IgD-negative memory B cell (primary cell): ENCODE data around the gene HDAC8. TPM values are rescaled to one million over a fixed set of nuclear protein-coding genes. Genes with fewer than 3 reads are reported as not detected.

Source experiments
- H3K27ac Mint-ChIP-seq, 3 donors: one replicate each; pipeline ENCODE4 v1.8.0; 2020 to 2022; ENCODE audit warnings: mild to moderate bottlenecking in 3 of 3, mixed read lengths in 3 of 3, moderate library complexity in 1 of 3
- H3K27me3 Mint-ChIP-seq: one replicate; pipeline ENCODE4 v1.8.0; 2021; ENCODE audit warnings: mixed read lengths
- H3K36me3 Mint-ChIP-seq: one replicate; pipeline ENCODE4 v1.8.0; 2020; ENCODE audit warnings: mild to moderate bottlenecking, mixed read lengths
- H3K4me1 Mint-ChIP-seq, 3 donors: one replicate each; pipeline ENCODE4 v1.8.0; 2020 to 2022; ENCODE audit warnings: mixed read lengths in 3 of 3, mild to moderate bottlenecking in 1 of 3
- H3K4me3 Mint-ChIP-seq, 4 donors: one replicate each; pipeline ENCODE4 v1.8.0; 2020 to 2022; ENCODE audit warnings: mild to moderate bottlenecking in 4 of 4, mixed read lengths in 4 of 4, moderate library complexity in 3 of 4
- H3K9me3 Mint-ChIP-seq, 3 donors: one replicate each; pipeline ENCODE4 v1.8.0; 2020 to 2021; ENCODE audit warnings: mixed read lengths in 3 of 3, mild to moderate bottlenecking in 1 of 3
- polyA plus RNA-seq: library from polyadenylated mRNA; unstranded; fragments of 300-500 nt; fragmentation: Illumina TruSeq; gene quantifications from one replicate; pipeline ENCODE4 v1.2.3, GENCODE V29; 2021

Gene HDAC8
- polyA plus RNA-seq, 1 donor from 2014 or later, result 18.7 TPM

DNA sequence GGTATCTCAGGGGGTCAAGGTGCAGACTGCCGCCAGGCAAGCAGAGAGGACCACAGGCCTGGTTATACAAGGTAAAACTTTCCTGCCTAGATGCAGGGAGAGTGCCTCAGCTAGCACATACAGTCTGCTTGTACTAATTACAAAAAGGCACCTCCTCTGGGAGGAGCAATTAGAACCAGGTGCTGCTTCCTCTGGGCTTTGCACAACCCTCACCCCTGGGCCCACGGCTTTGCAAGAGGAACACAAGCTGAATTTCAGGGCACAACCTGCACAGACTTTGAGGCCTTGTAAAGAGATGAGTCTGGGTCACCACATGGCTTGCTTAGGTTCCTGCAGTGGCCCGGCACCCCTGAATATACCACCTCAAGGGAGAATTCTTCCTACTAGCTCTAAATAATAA, 257.8 kb downstream of the HDAC8 start:
- no peak overlapping the region for H3K4me3 Mint-ChIP-seq
- peaks cover 5% of the 10 kb centered on the region for H3K27me3 Mint-ChIP-seq
- H3K36me3 Mint-ChIP-seq, result no peaks in the 10 kb centered on the region
- H3K9me3 Mint-ChIP-seq, result no peaks in the 10 kb centered on the region
- H3K4me1 Mint-ChIP-seq, result peaks cover 0 to 3% (median 0%) of the 10 kb centered on the region in 3 donors
- no peak overlapping the region for H3K27ac Mint-ChIP-seq

DNA sequence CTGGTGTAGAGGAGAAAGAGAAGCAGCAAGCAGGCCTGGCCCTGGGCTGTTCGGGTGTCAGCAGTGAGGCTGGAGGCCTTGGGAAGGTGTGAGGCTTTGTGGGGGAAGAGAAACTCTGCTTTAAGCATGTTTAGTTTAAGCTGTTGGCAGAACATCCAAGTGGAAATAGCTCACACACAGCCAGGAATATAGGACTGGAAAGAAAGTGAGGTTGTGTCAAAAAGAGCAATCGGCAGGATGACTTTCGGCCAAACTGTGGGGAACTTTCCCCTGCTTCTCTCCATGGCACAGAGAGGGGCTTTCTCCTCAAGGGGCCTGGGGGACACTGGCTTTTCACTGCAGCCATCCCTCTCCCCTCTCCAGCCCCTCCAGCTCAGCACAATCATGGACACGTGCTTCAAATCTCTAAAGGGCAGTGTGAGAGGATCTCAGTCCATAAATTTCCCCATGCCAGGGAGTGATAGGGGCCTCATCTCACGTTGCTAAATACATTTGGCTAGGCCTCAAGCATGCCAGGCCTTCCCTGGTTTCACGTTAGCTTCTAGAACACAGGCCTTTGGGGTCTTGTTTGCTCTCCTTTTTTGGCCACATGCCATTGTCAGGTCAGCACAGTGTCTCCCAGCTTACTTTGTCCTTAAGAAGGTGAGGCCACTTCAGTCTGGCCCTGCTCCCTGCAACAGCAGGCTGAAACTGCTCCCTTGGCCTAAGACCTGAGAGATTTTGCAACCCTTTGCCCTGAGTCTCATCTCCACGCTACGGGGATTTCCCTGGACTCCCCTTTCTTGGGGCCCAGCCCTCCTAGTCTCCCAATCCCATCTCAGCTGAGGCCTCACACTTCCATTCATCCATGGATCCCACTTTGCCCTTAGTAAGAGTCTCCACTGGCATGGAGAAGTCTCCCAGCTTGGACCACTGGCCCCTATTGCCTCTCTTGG, 258.7 kb downstream of the HDAC8 start:
- Mint-ChIP-seq H3K36me3 (no peaks in the 10 kb centered on the region), H3K27me3 (peaks cover 13% of the 10 kb centered on the region), H3K4me3 (no peak overlapping the region), H3K9me3 (no peaks in the 10 kb centered on the region), H3K27ac (no peak overlapping the region), H3K4me1 (peaks cover 0 to 7% (median 0%) of the 10 kb centered on the region in 3 donors)

DNA sequence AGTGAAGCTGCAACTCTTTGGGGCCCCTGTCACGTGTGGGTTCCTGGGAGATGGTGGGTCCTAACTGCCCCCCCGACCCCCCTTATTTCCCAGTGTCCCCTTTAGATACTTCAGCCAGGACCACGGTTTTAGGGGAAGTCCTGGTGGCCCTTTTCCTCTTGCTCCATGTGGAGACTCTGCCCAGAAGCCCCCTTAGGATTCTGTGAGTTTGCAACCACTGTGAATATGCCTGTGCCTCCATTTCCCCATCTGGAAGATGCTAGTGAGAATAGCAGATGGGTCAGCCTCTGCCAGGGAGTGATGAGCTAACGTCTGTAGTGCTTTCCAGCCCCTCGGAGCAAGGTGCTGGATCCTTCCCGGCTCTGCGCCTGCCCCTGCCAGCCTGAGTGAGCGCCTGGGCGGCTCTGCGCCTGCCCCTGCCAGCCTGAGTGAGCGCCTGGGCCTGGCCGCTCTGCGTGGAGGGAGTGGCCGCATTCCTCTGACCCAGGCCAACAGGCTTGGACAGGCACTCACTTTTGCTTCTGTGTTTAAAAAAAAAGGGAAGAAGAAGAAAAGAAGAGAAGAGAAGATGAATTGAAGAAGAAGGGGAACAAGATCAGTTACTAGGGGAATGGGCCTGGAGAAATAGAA, 260.2 kb downstream of the HDAC8 start:
- peaks cover 27% of the 10 kb centered on the region for H3K27me3 Mint-ChIP-seq
- no peak overlapping the region for H3K27ac Mint-ChIP-seq
- H3K4me1 Mint-ChIP-seq, result peaks cover 5 to 15% (median 11%) of the 10 kb centered on the region in 3 donors
- H3K36me3 Mint-ChIP-seq, result no peaks in the 10 kb centered on the region
- H3K9me3 Mint-ChIP-seq, result no peaks in the 10 kb centered on the region
- H3K4me3 Mint-ChIP-seq, result no peak overlapping the region

DNA sequence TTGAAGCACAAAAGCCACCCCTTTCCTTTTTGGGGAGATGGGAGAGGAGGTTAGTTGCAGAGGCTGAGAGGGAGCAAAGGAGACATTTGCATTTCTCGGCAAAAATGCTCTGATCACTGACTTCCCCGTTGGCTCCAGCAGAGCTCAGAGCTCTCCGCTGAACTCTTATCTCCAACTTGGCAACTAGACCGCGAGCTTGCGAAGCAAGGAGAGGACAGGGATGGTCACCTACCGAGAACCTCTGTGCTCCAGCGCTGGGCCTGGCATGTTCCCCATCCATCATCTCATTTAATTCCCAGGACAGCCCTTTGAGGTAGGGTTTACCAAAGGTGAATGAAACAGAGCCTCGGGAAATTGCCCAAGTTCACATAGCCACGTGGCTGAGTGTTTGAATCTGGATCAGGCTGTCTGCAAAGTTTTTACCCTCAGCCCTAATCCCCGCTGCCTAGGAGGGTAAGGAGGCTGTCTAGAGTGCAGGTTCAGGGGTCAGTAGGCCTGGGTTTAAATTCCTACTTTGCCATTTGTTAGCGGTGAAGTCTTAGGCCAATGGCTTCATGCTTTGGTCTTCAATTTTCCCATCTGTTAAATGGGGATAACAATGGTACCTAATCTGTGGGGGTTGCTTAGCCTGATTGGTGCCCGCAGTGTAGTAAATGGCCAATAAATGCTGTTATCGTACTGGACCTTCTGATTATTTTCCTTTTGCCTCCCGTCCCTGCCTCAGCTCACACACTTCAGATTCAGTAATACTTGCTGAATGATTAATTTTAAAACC, 263.2 kb downstream of the HDAC8 start:
- Mint-ChIP-seq H3K4me3 (peak overlapping the region; percentile 23 to 87 (median 86)), H3K4me1 (peaks cover 6 to 17% (median 15%) of the 10 kb centered on the region in 3 donors), H3K27ac (no peak overlapping the region), H3K27me3 (peaks cover 40% of the 10 kb centered on the region), H3K36me3 (no peaks in the 10 kb centered on the region), H3K9me3 (no peaks in the 10 kb centered on the region)

DNA sequence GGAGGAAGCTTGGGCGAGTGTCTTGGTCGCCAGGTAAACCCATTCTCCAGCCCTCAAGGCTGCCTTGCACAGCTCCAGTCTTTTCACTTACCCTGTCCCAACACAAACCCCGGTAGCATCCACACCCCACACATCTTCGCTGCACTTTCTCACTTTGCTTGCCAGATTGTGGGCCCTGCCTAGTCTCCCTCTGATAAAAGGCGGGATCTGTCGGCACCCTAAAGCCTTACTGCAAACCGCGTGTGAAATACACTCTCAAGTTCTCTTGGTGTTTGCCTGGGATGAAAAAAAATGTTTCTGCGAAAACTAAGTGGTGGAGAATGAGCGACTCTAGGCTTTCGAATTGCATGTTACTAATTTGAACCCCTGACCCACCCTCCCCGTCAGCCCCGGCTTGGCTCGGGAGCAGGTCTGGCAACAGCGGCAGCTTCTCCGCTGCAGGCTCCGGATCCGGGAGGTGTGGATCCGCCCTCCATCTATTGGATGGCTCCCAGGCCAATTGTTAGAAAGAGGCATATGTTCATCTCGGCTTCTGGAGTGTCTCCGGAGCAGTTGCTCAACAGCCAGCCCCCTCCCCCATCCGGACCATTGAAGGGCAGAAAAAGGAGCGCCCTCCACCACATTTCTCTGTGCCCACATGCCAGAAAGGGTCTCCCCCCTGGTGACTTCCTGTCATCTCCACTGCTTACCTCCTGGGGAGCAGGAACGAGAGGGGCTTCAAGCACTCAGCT, 263.9 kb downstream of the HDAC8 start:
- H3K27me3 Mint-ChIP-seq, result peaks cover 45% of the 10 kb centered on the region
- no peaks in the 10 kb centered on the region for H3K9me3 Mint-ChIP-seq
- no peaks in the 10 kb centered on the region for H3K36me3 Mint-ChIP-seq
- peak overlapping the region; percentile 44 to 87 (median 86) for H3K4me3 Mint-ChIP-seq
- H3K27ac Mint-ChIP-seq, result peak overlapping the region in 1 of 3 donors; percentile 57
- H3K4me1 Mint-ChIP-seq, result peaks cover 6 to 17% (median 15%) of the 10 kb centered on the region in 3 donors

DNA sequence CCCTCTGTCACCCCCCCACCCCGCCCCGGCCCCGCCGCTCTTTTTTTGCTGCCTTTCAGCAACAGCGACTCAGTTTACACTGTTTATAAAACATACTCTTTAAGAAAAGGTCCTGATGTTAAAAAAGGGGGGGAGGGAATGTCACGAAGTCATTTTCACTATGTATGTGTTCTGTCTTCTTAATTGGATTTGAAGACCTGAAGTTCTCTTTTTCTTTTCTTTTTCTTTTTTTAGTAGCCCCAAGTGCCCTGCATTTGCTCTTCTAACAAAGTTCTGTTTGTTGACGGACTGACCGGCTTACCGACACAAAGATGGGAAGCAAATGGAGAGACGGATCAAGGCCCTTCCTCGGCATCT, 264.5 kb downstream of the HDAC8 start:
- no peaks in the 10 kb centered on the region for H3K9me3 Mint-ChIP-seq
- peak overlapping the region in 1 of 3 donors; percentile 57 for H3K27ac Mint-ChIP-seq
- H3K4me1 Mint-ChIP-seq, result peaks cover 6 to 17% (median 15%) of the 10 kb centered on the region in 3 donors
- peaks cover 47% of the 10 kb centered on the region for H3K27me3 Mint-ChIP-seq
- H3K36me3 Mint-ChIP-seq, result no peaks in the 10 kb centered on the region
- peak overlapping the region; percentile 44 to 87 (median 86) for H3K4me3 Mint-ChIP-seq

DNA sequence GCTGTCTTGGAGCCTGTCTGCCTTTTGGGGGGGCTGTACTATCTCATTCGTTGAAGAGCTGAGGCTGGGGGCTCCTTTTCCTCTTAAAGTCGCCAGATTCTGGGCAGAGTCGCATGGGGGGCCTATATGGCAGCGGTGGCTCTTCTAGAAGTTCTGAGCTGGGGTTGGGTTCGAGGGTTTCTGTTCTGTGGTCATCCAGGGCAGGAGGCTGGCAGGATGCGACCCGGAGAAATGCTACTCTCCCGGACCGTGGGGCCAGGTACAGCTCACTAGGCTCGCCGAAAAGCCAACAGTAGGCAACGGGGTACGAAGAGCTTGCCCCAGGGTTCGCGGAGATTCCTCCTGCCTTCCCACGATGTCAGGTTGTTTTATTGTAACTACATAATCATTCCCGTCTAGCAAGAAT, 265.0 kb downstream of the HDAC8 start:
- Mint-ChIP-seq H3K36me3 (no peaks in the 10 kb centered on the region), H3K27ac (no peak overlapping the region), H3K4me3 (peak overlapping the region; percentile 68 to 87 (median 84)), H3K4me1 (peaks cover 6 to 17% (median 15%) of the 10 kb centered on the region in 3 donors), H3K27me3 (peaks cover 51% of the 10 kb centered on the region), H3K9me3 (no peaks in the 10 kb centered on the region)

DNA sequence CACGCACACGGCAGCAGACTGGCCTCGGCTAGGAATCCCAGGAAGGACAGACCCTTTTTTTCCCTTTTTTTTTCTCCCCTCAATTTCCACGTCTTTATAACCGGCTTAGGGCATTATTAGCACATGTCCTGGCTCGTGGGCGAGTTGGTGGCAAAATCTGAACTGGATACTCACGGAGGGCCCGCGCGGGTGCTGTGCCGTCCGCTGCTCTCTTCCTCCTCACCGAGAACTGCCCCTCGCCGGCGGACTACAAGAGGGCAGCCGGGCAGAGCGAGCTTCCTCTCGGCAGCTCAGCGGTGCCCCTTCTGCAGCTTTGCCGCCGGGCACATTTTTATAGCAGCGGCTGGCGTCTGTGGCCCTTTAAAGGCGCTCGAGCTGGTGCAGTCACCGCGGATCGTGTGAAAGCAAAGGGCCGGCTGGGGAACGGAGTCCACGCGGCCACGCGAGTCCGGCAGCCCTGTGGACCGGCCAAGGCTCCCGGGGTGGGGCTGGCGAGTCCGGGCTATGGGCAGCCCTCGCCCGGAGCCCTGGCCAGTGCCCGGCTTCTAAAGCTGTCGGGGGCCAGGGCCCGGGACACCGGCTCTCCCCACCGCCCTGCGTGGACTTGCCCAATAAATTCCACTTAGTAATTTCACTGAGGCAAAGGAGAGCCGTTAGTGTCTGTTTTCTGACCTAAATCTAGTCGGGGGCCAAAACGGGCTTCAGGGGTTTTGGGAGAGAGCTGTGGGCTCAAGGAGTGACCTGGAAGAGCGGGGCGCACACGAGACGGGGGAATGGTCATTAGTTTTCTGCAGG, 265.6 kb downstream of the HDAC8 start:
- H3K36me3 Mint-ChIP-seq, result no peaks in the 10 kb centered on the region
- peaks cover 6 to 17% (median 15%) of the 10 kb centered on the region in 3 donors for H3K4me1 Mint-ChIP-seq
- H3K9me3 Mint-ChIP-seq, result no peaks in the 10 kb centered on the region
- peaks cover 53% of the 10 kb centered on the region for H3K27me3 Mint-ChIP-seq
- H3K4me3 Mint-ChIP-seq, result peak overlapping the region; percentile 84 to 96 (median 91)
- H3K27ac Mint-ChIP-seq, result peak overlapping the region in 1 of 3 donors; percentile 39

DNA sequence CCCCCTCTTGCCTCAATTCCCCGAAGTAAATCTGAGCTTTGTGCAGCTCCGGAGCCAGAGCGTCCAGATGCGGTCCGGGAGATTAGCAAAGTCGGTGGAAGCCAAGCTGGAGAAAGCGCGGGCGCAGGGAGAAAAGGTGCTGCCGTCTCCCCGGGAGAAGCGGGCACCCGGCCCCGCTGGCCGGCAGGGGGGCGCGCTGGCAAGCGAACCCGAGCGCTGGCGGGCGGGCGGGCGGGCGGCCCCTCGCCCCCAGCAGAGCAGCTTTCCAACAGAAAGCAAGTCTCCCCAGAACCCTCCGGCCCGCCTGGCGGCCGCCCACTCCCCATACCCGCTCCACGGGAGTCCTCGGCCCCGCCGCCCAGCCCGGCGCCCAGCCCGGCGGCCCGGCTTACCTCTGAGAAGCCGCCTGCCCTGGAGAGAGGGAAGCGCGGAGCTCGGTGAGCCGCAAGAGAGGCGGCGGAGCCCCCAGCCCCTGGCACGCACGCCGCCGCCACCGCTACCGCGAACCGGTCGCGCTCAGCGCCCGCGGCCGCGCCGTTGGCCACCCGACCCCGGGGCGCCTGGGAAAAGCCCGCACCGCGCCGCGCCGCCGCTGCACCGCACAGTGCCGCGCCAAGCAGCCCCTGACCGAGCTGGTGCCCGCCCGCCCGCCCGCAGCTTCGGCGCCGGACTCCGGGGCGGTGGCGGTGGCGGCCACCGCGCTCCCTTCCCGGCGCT, 266.4 kb downstream of the HDAC8 start:
- Mint-ChIP-seq H3K9me3 (no peaks in the 10 kb centered on the region), H3K36me3 (no peaks in the 10 kb centered on the region), H3K27me3 (peaks cover 60% of the 10 kb centered on the region)

DNA sequence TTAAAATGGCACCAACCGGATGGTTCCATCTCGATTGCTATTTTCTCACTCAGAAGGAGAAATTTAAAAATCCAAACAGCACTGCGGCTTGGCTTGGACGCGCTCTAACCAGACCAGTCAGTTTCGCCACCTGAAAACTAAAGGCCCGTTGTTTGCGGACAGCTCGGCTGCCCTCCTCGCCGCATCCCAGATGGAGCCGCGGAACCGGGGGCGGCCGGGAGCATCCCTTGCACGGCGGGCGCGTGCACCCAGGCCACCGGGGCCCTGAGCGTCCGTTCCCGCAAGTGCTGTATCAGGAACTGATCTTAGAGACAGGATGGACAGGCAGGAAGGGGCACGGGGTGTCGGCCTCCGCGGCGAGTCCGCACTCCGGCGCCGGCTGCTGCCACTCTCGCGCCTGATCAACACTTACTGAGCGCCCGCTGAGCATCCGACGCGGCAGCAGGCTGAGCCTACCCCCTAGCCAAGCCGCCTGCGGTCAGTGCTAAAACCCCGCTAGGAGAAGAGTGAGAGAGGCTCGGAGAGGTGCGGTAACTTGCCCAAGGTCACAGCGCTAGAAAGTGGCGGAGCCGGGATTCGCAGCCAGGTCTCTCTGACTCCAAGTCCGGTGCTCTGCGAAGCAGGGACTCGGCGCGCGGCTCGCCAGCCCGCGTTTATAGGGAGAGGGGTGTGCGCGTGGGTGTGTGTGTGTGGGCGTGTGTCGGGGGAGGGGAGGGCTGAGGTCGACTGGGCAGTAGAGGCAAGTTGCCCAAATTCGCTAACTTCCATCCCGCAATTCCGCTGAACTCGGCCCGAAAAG, 267.2 kb downstream of the HDAC8 start, which contains the start of gene CITED1:
Gene CITED1, minus strand, starts transcription at position 629 of the 799 bp plus-strand sequence. CDS start 3,045 bp downstream, outside the sequence.
- Mint-ChIP-seq H3K27me3 (peaks cover 61% of the 10 kb centered on the region), H3K4me1 (peaks cover 6 to 17% (median 15%) of the 10 kb centered on the region in 3 donors), H3K27ac (peak within 1 kb of the TSS in 1 of 3 donors; percentile 31), H3K36me3 (no peaks in the 10 kb centered on the region), H3K9me3 (no peaks in the 10 kb centered on the region), H3K4me3 (peak within 1 kb of the TSS; percentile 84 to 96 (median 91))

More for the DNA sequence above, 266.4 kb downstream of the HDAC8 start:
- H3K27ac Mint-ChIP-seq, result no peak overlapping the region
- peaks cover 6 to 17% (median 15%) of the 10 kb centered on the region in 3 donors for H3K4me1 Mint-ChIP-seq
- H3K4me3 Mint-ChIP-seq, result peak overlapping the region; percentile 84 to 96 (median 90)

DNA sequence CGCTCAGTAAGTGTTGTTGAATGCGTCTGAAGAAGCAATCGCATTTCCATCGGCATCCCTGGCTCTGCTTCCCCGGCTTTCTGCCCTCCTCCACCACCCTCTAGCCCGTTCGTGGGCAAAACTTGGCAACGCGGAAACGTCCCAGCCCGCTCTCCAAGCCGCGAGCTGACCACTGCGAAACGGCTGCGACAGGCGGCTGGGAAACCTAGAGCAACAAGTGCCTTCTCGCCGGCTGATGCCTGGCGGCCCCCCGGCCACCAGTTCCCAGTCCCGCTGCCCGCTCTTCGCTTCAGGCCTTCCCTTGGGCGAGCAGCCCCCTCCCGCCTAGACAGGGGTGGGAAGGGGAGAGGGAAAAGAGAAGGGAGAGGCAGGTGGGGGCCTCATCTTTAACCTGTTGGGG, 267.8 kb downstream of the HDAC8 start:
- H3K36me3 Mint-ChIP-seq, result no peaks in the 10 kb centered on the region
- H3K4me3 Mint-ChIP-seq, result peak overlapping the region; percentile 48 to 82 (median 76)
- peaks cover 62% of the 10 kb centered on the region for H3K27me3 Mint-ChIP-seq
- H3K9me3 Mint-ChIP-seq, result no peaks in the 10 kb centered on the region
- peaks cover 6 to 17% (median 15%) of the 10 kb centered on the region in 3 donors for H3K4me1 Mint-ChIP-seq
- peak overlapping the region in 1 of 3 donors; percentile 1 for H3K27ac Mint-ChIP-seq

DNA sequence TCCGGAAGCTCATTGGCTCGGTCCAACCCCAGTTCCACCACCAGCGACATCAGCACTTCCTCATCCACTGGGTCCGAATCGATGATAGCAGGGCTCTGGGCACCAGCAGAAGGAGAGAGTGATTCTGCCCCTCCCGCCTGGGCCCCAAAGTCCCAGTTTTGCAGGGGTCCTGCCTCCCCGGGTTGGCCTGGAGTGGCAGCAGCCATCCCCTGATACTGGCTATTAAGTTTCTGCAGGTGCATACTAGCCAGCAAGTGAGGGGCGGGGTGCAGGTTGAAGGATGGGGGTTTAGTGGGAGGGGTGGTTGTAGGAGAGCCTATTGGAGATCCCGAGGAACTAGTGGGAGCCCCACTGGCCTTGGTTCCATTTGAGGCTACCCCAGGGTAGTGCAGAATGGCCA, 270.9 kb downstream of the HDAC8 start:
- H3K4me3 Mint-ChIP-seq, result no peak overlapping the region
- H3K27ac Mint-ChIP-seq, result no peak overlapping the region
- H3K9me3 Mint-ChIP-seq, result no peaks in the 10 kb centered on the region
- H3K36me3 Mint-ChIP-seq, result peaks cover 3% of the 10 kb centered on the region
- peaks cover 50% of the 10 kb centered on the region for H3K27me3 Mint-ChIP-seq
- peaks cover 0 to 3% (median under 1%) of the 10 kb centered on the region in 3 donors for H3K4me1 Mint-ChIP-seq
